ENCODE data around the gene ZFYVE21.
"Not testable (repeated sequence)": the region's sequence is repeated elsewhere in the genome, so short reads cannot be mapped to it uniquely, and the experiment has no call there.

The ZFYVE21 gene

DNA sequence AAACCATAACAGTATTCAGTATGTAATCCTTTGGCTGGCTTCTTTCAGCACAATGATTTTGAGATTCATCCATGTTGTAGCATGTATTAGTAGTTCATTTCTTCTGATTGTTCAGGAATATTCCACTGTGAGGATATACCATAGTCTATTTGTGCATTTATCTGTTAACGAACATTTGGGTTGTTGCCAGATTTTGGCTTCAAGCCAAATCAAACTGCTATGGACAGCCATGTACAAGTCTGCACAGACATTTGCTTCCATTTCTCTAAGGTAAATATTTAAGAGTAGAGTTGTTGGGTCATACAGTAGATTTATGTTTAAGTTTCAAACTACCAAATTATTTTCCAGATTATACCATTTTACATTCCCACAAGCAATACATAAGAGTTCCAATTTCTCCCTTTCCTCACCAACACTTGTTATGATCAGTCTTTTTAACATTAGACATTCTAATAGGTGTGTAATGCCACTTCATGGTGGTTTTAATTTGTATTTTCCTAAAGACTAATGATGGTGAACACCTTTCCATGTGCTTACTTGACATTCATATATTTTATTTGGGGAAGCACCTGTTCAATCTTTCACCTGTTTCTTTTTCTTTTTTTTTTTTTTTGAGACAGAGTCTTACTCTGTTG lies 56.6 kb downstream of the ZFYVE21 start:
- no peak for DNase-seq

DNA sequence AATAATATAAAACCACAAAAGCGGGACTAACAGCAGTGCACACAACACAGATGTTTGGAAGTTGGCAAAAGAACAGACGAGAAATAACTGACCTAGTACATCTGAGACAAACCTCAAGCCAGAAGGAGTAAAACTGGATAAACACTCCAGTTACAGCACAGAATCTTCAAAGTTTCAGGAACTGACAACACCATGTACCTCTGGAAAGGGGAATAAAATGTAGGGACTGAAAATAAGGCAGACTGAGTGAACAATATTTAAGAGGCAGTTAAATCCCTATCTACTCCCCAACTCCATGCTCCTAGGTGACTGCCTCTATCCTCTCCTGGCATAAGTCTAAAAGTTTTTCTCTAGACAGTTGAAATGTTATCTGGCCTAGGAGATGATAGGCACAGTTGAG lies 57.9 kb downstream of the ZFYVE21 start:
- DNase-seq, result no peak

DNA sequence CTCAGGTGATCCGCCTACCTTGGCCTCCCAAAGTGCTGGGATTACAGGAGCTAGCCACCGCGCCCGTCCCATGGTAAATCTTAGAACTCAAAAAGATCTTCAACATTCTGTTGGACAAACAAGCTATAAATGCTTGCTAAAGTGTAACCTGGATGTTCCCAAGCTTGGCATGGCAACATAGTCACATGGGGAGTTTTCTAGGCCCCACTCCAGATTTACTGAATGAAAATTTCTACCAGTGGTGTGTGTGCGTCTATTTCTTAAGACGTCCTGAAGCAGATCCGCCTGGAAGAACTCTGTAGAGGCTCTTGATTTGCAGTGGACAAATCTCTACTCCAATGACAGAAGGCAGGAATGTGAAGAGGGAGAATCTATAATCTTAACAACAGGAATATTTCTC lies 59.9 kb downstream of the ZFYVE21 start:
- no peak for DNase-seq

DNA sequence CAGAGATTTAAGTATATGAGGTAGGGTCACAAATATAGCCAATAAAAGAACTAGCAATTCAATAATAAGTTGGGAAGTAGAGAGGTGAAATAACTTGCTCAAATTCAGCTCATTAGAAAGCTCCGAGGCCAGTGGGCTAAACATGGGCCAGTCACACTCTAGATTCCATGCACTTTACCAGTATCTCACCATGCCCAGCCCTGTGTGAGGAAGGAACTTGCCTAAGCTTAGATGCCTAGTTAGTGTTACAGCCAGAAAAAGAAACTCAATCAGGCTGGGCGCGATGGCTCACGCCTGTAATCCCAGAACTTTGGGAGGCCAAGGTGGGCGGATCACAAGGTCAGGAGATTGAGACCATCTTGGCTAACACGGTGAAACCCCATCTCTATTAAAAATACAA lies 60.7 kb downstream of the ZFYVE21 start:
- DNase-seq, result not testable (repeated sequence)

DNA sequence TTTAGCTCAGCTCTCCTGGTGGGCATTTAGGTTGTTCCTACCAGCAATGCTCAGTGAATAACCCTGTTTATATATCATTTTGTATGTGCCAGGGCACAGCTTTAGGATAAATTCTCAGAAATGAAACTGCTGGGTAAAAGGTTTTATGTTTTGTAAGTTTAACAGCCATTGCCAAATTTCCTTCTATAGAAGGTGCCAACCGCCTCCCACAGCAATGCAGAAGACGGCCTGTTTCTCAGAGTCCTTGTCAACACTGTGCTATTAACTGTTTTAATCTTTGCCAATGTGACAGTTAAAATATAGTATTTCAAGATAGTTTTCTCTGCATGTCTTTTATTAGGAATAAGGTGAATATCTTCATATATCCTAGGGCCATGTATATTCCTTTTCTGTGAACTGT lies 66.8 kb downstream of the ZFYVE21 start:
- no peak for DNase-seq

Data from NCI-H1105 (cell line).